K562 treated with DMSO at 1 percent for 4 hours (cell line): ENCODE results near the gene GAGE12F. TPM values are rescaled to one million over a fixed set of nuclear protein-coding genes. Genes with fewer than 3 reads are reported as not detected.

Experiments
- total RNA-seq: library from RNA; unstranded; fragments of 300-600 nt; gene quantifications from 2 replicates; pipeline ENCODE4 v1.2.3, GENCODE V29; 2022; ENCODE audit not compliant: insufficient read depth

GAGE12F gene
- not detected in 2 replicates for total RNA-seq

GRCh38 chrX:49560542-49560941 is at the start of gene GAGE12F:
GAGE12F (plus strand) TSS chrX:49560842; CDS start chrX:49561997, 1,155 bp downstream.

GRCh38 chrX:49531877-49532276 is 28.8 kb upstream of the GAGE12F start, which contains the start of gene GAGE12C:
GAGE12C (plus strand) TSS chrX:49532177; CDS start chrX:49533332, 1,155 bp downstream.

GRCh38 chrX:49541433-49541832 is 19.2 kb upstream of the GAGE12F start, which contains the start of gene GAGE12D:
GAGE12D (plus strand) TSS chrX:49541733; CDS start chrX:49542888, 1,155 bp downstream.

GRCh38 chrX:49550989-49551388 is 9.7 kb upstream of the GAGE12F start, which contains the start of gene GAGE12E:
GAGE12E (plus strand) TSS chrX:49551289; CDS start chrX:49552444, 1,155 bp downstream.

GRCh38 chrX:49570100-49570499 is 9.5 kb downstream of the GAGE12F start, which contains the start of gene GAGE12G:
GAGE12G (plus strand) TSS chrX:49570400; CDS start chrX:49571555, 1,155 bp downstream.

GRCh38 chrX:49579649-49580048 is 19.0 kb downstream of the GAGE12F start, which contains the start of gene GAGE12H:
GAGE12H (plus strand) TSS chrX:49579949; CDS start chrX:49581104, 1,155 bp downstream.

GRCh38 chrX:49589196-49589595 is 28.6 kb downstream of the GAGE12F start, which contains the start of gene GAGE2A:
GAGE2A (plus strand) TSS chrX:49589496; CDS start chrX:49590651, 1,155 bp downstream.

GRCh38 chrX:49598720-49599119 is 38.1 kb downstream of the GAGE12F start, which contains the start of gene GAGE1:
GAGE1 (plus strand) TSS chrX:49599020; CDS start chrX:49600175, 1,155 bp downstream.

Other genes with a start within 250 kb of the GAGE12F start
- gene GAGE12J, start 238.8 kb upstream of the GAGE12F start, total RNA-seq, result not detected in 2 replicates
- gene GAGE13, start 229.3 kb upstream of the GAGE12F start, total RNA-seq, result 4.6 and 7.1 TPM in 2 replicates
- not detected in 2 replicates for gene GAGE12C, start 28.7 kb upstream of the GAGE12F start, total RNA-seq
- not detected in 2 replicates for gene GAGE12D, start 19.1 kb upstream of the GAGE12F start, total RNA-seq
- not detected in 2 replicates for gene GAGE12E, start 9.6 kb upstream of the GAGE12F start, total RNA-seq
- not detected in 2 replicates for gene GAGE12G, start 9.6 kb downstream of the GAGE12F start, total RNA-seq
- not detected in 2 replicates for gene GAGE12H, start 19.1 kb downstream of the GAGE12F start, total RNA-seq
- gene GAGE2A, start 28.7 kb downstream of the GAGE12F start, total RNA-seq, result 14.2 and 26.2 TPM in 2 replicates
- gene GAGE1, start 38.2 kb downstream of the GAGE12F start, total RNA-seq, result 11.1 and 18.2 TPM in 2 replicates
- gene PAGE1, start 135.1 kb downstream of the GAGE12F start, total RNA-seq, result 84.7 and 89.1 TPM in 2 replicates